IPS-18c (cell line): Measurements from ENCODE around the gene SPACA4.
A peak's percentile ranks its signal among the peaks of the same experiment; 100 is the strongest.
"Not testable (repeated sequence)": the region's sequence is repeated elsewhere in the genome, so short reads cannot be mapped to it uniquely, and the experiment has no call there.

Experiments used
- H3K4me3 ChIP-seq: 2 replicates; pipeline ENCODE4 v1.7.0; 2013; ENCODE audit warnings: low read depth, mild to moderate bottlenecking, low read length, moderate library complexity; ENCODE audit not compliant: insufficient read depth
- H3K9me3 ChIP-seq: one replicate; pipeline ENCODE4 v1.6.1; 2013; ENCODE audit warnings: mild to moderate bottlenecking, low read length, moderate library complexity; ENCODE audit not compliant: control insufficient read depth, insufficient read depth

The SPACA4 gene

GRCh38 chr19:48606463-48607358 is at the start of gene SPACA4:
Gene SPACA4 (plus strand): TSS chr19:48606742. CDS start chr19:48606979, 237 bp downstream.
- H3K4me3 ChIP-seq: no peak within 1 kb of the TSS
- no peaks in the 10 kb centered on the region for H3K9me3 ChIP-seq

GRCh38 chr19:48556825-48557224 is 49.7 kb upstream of the SPACA4 start:
- Histone ChIP-seq H3K4me3 (no peak overlapping the region), H3K9me3 (no peaks in the 10 kb centered on the region)

GRCh38 chr19:48558018-48558684 is 48.4 kb upstream of the SPACA4 start:
- H3K4me3 ChIP-seq: no peak overlapping the region

GRCh38 chr19:48560095-48560530 is 46.4 kb upstream of the SPACA4 start:
- Histone ChIP-seq H3K9me3 (no peaks in the 10 kb centered on the region), H3K4me3 (no peak overlapping the region)

More at GRCh38 chr19:48558018-48558684, 48.4 kb upstream of the SPACA4 start:
- H3K9me3 ChIP-seq: no peaks in the 10 kb centered on the region

GRCh38 chr19:48561412-48561811 is 45.1 kb upstream of the SPACA4 start:
- H3K4me3 ChIP-seq: no peak overlapping the region
- no peaks in the 10 kb centered on the region for H3K9me3 ChIP-seq

GRCh38 chr19:48565090-48565489 is 41.5 kb upstream of the SPACA4 start:
- H3K9me3 ChIP-seq: no peaks in the 10 kb centered on the region
- H3K4me3 ChIP-seq: no peak overlapping the region

GRCh38 chr19:48568345-48568886 is 38.1 kb upstream of the SPACA4 start:
- Histone ChIP-seq H3K4me3 (peak overlapping the region; percentile 22), H3K9me3 (no peaks in the 10 kb centered on the region)

- H3K9me3 ChIP-seq: no peaks in the 10 kb centered on the region
- H3K4me3 ChIP-seq: no peak overlapping the region
Measured at GRCh38 chr19:48569814-48570213, 36.7 kb upstream of the SPACA4 start.

- Histone ChIP-seq H3K9me3 (no peaks in the 10 kb centered on the region), H3K4me3 (no peak overlapping the region)
Measured at GRCh38 chr19:48571378-48572162, 35.0 kb upstream of the SPACA4 start.

GRCh38 chr19:48573163-48573505 is 33.4 kb upstream of the SPACA4 start:
- H3K4me3 ChIP-seq: no peak overlapping the region
- H3K9me3 ChIP-seq: no peaks in the 10 kb centered on the region

GRCh38 chr19:48575931-48576622 is 30.5 kb upstream of the SPACA4 start:
- Histone ChIP-seq H3K4me3 (no peak overlapping the region), H3K9me3 (no peaks in the 10 kb centered on the region)

- not testable (repeated sequence) for H3K9me3 ChIP-seq, H3K4me3 ChIP-seq
Measured at GRCh38 chr19:48577908-48578307, 28.6 kb upstream of the SPACA4 start.

- Histone ChIP-seq H3K4me3 (no peak overlapping the region), H3K9me3 (no peaks in the 10 kb centered on the region)
Measured at GRCh38 chr19:48578891-48579290, 27.7 kb upstream of the SPACA4 start.

GRCh38 chr19:48582168-48582567 is 24.4 kb upstream of the SPACA4 start:
- H3K9me3 ChIP-seq: no peaks in the 10 kb centered on the region

GRCh38 chr19:48587387-48587786 is 19.2 kb upstream of the SPACA4 start:
- Histone ChIP-seq H3K4me3 (no peak overlapping the region), H3K9me3 (no peaks in the 10 kb centered on the region)

More at GRCh38 chr19:48582168-48582567, 24.4 kb upstream of the SPACA4 start:
- H3K4me3 ChIP-seq: no peak overlapping the region

- Histone ChIP-seq H3K9me3 (no peaks in the 10 kb centered on the region), H3K4me3 (peak overlapping the region; percentile 35; the same call in 1 of the 2 replicates)
Measured at GRCh38 chr19:48588670-48589401, 17.7 kb upstream of the SPACA4 start.
